OCI-LY7 (cell line): ENCODE measurements around the gene GDPD4. TPM values are rescaled to one million over a fixed set of nuclear protein-coding genes. Genes with fewer than 3 reads are reported as not detected.

ENCODE experiments used
- BruUV-seq: library from RNA; stranded (reverse); fragments of 400-500 nt; replicated peaks from 2 replicates; lab custom pipeline; 2021; lab: Mats Ljungman, UMichigan
- CTCF ChIA-PET: fragments of 300-600 bp; sonication (Branson Sonifier 250); formaldehyde crosslinking; loops from one replicate; lab custom pipeline; 2022; ENCODE audit warnings: antibody characterized with exemption; ENCODE audit not compliant: unreplicated experiment; lab: Charles Lee
- POLR2A ChIA-PET: fragments of 300-600 bp; sonication (Branson Sonifier 250); formaldehyde crosslinking; loops from one replicate; lab custom pipeline; 2022; ENCODE audit warnings: antibody characterized with exemption; lab: Charles Lee
- DNase-seq: peaks from one replicate; pipeline ENCODE4 v3.0.0-alpha.2; 2015; ENCODE audit warnings: low spot score
- H2AFZ ChIP-seq: fragments of 200-600 bp; sonication (generic), shearing (Covaris generic); 2 replicates; pipeline ENCODE4 v1.6.1; 2014; ENCODE audit warnings: mild to moderate bottlenecking, antibody characterized with exemption, low read length, moderate library complexity
- H3K27ac ChIP-seq: fragments of 200-600 bp; sonication (generic); 2 replicates; pipeline ENCODE4 v1.5.1; 2014; ENCODE audit warnings: mixed run types, low read depth, mild to moderate bottlenecking, moderate library complexity, low read length, inconsistent platforms; ENCODE audit not compliant: poor library complexity, severe bottlenecking
- H3K36me3 ChIP-seq: fragments of 200-600 bp; sonication (generic); 2 replicates; pipeline ENCODE4 v1.6.1; 2014; ENCODE audit warnings: mild to moderate bottlenecking, antibody characterized with exemption, low read length, moderate library complexity, mixed read lengths; ENCODE audit not compliant: insufficient read depth
- H3K4me1 ChIP-seq: fragments of 200-600 bp; sonication (generic); 2 replicates; pipeline ENCODE4 v1.5.1; 2014; ENCODE audit warnings: mild to moderate bottlenecking, low read length; ENCODE audit not compliant: insufficient read depth, poor library complexity, severe bottlenecking
- H3K4me2 ChIP-seq: fragments of 200-600 bp; sonication (generic); 2 replicates; pipeline ENCODE4 v1.6.1; 2014; ENCODE audit warnings: mild to moderate bottlenecking, low read length
- H3K4me3 ChIP-seq: fragments of 200-600 bp; sonication (generic); 2 replicates; pipeline ENCODE4 v1.5.1; 2014; ENCODE audit warnings: mild to moderate bottlenecking, low read depth, low read length; ENCODE audit not compliant: poor library complexity, severe bottlenecking
- H3K79me2 ChIP-seq: fragments of 200-600 bp; sonication (generic); 2 replicates; pipeline ENCODE4 v1.6.1; 2016; ENCODE audit warnings: low read depth, mild to moderate bottlenecking, low read length, moderate library complexity, mixed read lengths; ENCODE audit not compliant: insufficient read depth
- H3K9me2 ChIP-seq: fragments of 200-600 bp; sonication (generic); 2 replicates; pipeline ENCODE4 v1.6.1; 2016; ENCODE audit warnings: mild to moderate bottlenecking, low read length, mixed read lengths; ENCODE audit not compliant: insufficient read depth
- H3K9me3 ChIP-seq: fragments of 200-600 bp; sonication (generic); 2 replicates; pipeline ENCODE4 v1.6.1; 2014; ENCODE audit warnings: mild to moderate bottlenecking, mixed run types, low read length, mixed read lengths
- H4K20me1 ChIP-seq: fragments of 200-600 bp; sonication (generic); 2 replicates; pipeline ENCODE4 v1.6.1; 2014; ENCODE audit warnings: mild to moderate bottlenecking, antibody characterized with exemption, low read length, moderate library complexity, mixed read lengths; ENCODE audit not compliant: insufficient read depth
- CTCF ChIP-seq: fragments of 200-600 bp; sonication (generic); conservative IDR thresholded peaks from 2 replicates; pipeline ENCODE4 v1.5.1; 2014; ENCODE audit warnings: mild to moderate bottlenecking, antibody characterized with exemption, low read length, moderate library complexity, mixed read lengths
- EZH2phosphoT487 ChIP-seq: fragments of 200-600 bp; sonication (generic); IDR thresholded peaks from 2 replicates; pipeline ENCODE4 v1.6.1; 2018; ENCODE audit warnings: low read depth, borderline replicate concordance, mild to moderate bottlenecking, mixed run types, antibody characterized with exemption, low read length, moderate library complexity, mixed read lengths
- intact Hi-C: fragments of 100-400 bp; cut with micrococcal nuclease; formaldehyde crosslinking; loops from one replicate; pipeline ENCODE4 v1.10.0; 2022; ENCODE audit not compliant: unreplicated experiment
- total RNA-seq, 2 experiments: library from RNA; depleted of rRNA in 1 of 2; stranded (reverse); fragments of >200 nt in 1 of 2; shearing (Covaris generic) in 1 of 2; gene quantifications; 2 replicates each; pipeline ENCODE4 v1.2.3, GENCODE V29; 2014 to 2022

GDPD4 gene
- total RNA-seq, 2 experiments from 2014 or later, result not detected

DNA sequence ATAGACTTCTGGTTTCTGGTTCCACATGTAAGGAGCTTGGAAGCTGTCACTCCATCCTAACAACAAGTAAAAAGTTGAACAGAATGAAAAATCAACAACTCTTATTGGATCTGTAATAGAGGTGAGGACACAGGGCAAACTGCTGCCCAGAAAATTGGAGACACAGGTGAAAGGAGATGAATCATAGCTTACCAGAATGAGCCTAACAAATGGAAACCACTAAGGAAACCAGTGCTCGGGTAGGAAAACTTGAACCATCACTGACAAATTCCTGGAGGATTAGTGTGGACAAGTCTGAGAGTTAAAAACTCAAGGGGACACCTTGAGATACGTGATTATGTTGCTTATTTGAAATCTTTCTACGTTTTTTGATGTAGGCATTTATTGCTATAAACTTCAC lies 52.1 kb downstream of the GDPD4 start:
- Histone ChIP-seq H4K20me1 (no peaks in the 10 kb centered on the region), H3K4me1 (no peaks in the 10 kb centered on the region), H3K36me3 (no peaks in the 10 kb centered on the region), H2AFZ (no peak overlapping the region), H3K27ac (no peak overlapping the region), H3K4me3 (no peak overlapping the region), H3K4me2 (no peak overlapping the region), H3K9me3 (no peaks in the 10 kb centered on the region), H3K9me2 (no peaks in the 10 kb centered on the region), H3K79me2 (no peaks in the 10 kb centered on the region)
- POLR2A ChIA-PET, result no interaction called here
- CTCF ChIA-PET, result no interaction called here
- DNase-seq, result no peak
- no peak for TF ChIP-seq CTCF
- TF ChIP-seq EZH2phosphoT487, result no peak
- BruUV-seq, result no TSS peak
- intact Hi-C loops, result no loop called here

DNA sequence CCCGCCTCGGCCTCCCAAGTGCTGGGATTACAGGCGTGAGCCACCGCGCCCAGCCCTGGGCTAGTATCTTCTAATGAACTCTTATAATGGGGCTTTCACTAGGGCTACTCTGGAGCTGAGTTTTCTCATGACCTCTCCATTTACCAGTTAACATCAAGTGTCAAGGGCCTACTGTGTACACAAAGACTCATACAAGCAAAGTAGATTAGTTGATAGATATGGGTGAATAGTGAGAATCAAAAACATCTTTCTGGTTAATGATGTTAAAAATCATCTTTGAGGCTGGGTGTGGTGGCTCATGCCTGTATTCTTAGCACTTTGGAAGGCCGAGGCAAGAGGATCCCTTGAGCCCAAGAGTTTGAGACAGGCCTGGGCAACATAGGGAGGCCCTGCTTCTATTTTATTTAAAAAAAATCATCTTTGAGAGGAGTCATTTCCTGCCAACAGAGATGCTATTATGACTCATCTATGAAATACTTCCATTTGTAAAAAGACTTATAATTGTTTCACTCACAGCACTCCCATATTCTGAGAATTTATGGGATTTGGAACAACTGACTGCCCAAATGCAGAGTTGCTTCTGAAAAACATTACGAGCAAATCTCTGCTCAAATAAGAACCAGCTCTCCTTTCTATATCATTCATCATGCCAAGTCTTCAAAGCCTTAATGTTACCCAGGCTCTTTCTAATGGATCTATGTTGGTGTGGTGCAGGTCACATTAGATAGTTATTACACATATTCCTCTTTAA lies 57.0 kb downstream of the GDPD4 start:
- TF ChIP-seq EZH2phosphoT487, result no peak
- TF ChIP-seq CTCF, result no peak
- no peak for DNase-seq
- H2AFZ ChIP-seq, result no peak overlapping the region
- H3K36me3 ChIP-seq, result no peaks in the 10 kb centered on the region
- POLR2A ChIA-PET, result interaction anchor here (0.6 kb wide), 1 partner anchor 78 kb away, joined by 3 read pairs; no protein-coding TSS in a partner anchor
- no TSS peak for BruUV-seq
- intact Hi-C loops, result no loop called here
- no peaks in the 10 kb centered on the region for H3K79me2 ChIP-seq
- no peak overlapping the region for H3K27ac ChIP-seq
- no peaks in the 10 kb centered on the region for H3K9me2 ChIP-seq
- H3K4me3 ChIP-seq, result no peak overlapping the region
- H4K20me1 ChIP-seq, result no peaks in the 10 kb centered on the region
- H3K4me1 ChIP-seq, result no peaks in the 10 kb centered on the region
- CTCF ChIA-PET, result no interaction called here
- H3K9me3 ChIP-seq, result no peaks in the 10 kb centered on the region
- no peak overlapping the region for H3K4me2 ChIP-seq

DNA sequence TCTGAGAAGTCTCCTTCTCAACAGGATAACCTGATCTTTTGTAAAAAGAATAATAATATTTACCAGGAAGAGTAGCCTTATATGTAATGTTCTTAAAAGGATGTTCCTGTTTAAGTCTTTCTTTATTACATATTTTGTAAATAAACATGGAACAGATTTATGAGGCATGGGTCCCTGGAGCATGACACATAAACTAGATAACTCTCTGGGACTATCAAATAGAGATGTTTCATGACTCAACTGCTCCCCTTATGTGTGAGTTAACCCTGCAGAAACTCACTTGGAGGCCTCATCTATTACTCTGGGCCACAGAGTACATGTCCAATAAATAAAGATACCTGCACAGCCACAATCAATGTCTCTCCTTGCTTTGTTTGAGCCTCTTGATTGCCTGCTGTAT lies 64.6 kb downstream of the GDPD4 start:
- CTCF ChIA-PET, result no interaction called here
- no TSS peak for BruUV-seq
- no peaks in the 10 kb centered on the region for H3K9me2 ChIP-seq
- no peak overlapping the region for H3K27ac ChIP-seq
- H3K4me1 ChIP-seq, result no peaks in the 10 kb centered on the region
- intact Hi-C loops, result no loop called here
- no peaks in the 10 kb centered on the region for H4K20me1 ChIP-seq
- no peak for DNase-seq
- no peaks in the 10 kb centered on the region for H3K79me2 ChIP-seq
- TF ChIP-seq CTCF, result no peak
- no peak for TF ChIP-seq EZH2phosphoT487
- no peak overlapping the region for H2AFZ ChIP-seq
- H3K4me3 ChIP-seq, result no peak overlapping the region
- no peak overlapping the region for H3K4me2 ChIP-seq
- H3K9me3 ChIP-seq, result no peaks in the 10 kb centered on the region
- POLR2A ChIA-PET, result no interaction called here
- no peaks in the 10 kb centered on the region for H3K36me3 ChIP-seq
